Activated CD4-positive, CD25-positive, alpha-beta regulatory T cell (primary cell): ENCODE measurements around the gene ADISSP.

Experiments used
- DNase-seq, 4 experiments: peaks; one replicate each; lab custom pipeline; 2025; lab: John Stamatoyannopoulos, UW

Gene ADISSP

GRCh38 chr20:3738111-3739053 lies 29.2 kb downstream of the ADISSP start:
- DNase-seq: no peak

- no peak for DNase-seq
Measured at GRCh38 chr20:3735768-3736167, 31.8 kb downstream of the ADISSP start.

- DNase-seq: no peak
Measured at GRCh38 chr20:3734111-3734843, 33.3 kb downstream of the ADISSP start.

- DNase-seq: no peak
Measured at GRCh38 chr20:3733119-3733995, 34.2 kb downstream of the ADISSP start.

- no peak for DNase-seq
Measured at GRCh38 chr20:3732327-3733118, 35.0 kb downstream of the ADISSP start, which contains the start of gene HSPA12B. TSS of gene HSPA12B (plus strand) at chr20:3732685. CDS start at chr20:3738675, 5,990 bp downstream.

- DNase-seq: no peak
Measured at GRCh38 chr20:3731944-3732326, 35.6 kb downstream of the ADISSP start.

GRCh38 chr20:3730803-3731672 lies 36.5 kb downstream of the ADISSP start:
- DNase-seq: no peak

GRCh38 chr20:3729811-3730540 lies 37.6 kb downstream of the ADISSP start:
- DNase-seq: no peak

- no peak for DNase-seq
Measured at GRCh38 chr20:3729378-3729777, 38.2 kb downstream of the ADISSP start.

- DNase-seq: no peak
Measured at GRCh38 chr20:3728876-3729275, 38.7 kb downstream of the ADISSP start.

GRCh38 chr20:3728354-3728753 lies 39.2 kb downstream of the ADISSP start:
- DNase-seq: no peak

- DNase-seq: no peak
Measured at GRCh38 chr20:3727401-3728021, 40.0 kb downstream of the ADISSP start.

GRCh38 chr20:3724356-3724755 lies 43.2 kb downstream of the ADISSP start:
- no peak for DNase-seq

GRCh38 chr20:3723284-3723683 lies 44.3 kb downstream of the ADISSP start:
- no peak for DNase-seq

- no peak for DNase-seq
Measured at GRCh38 chr20:3721912-3722311, 45.6 kb downstream of the ADISSP start.

GRCh38 chr20:3720626-3721025 lies 46.9 kb downstream of the ADISSP start:
- no peak for DNase-seq

- no peak for DNase-seq
Measured at GRCh38 chr20:3720068-3720467, 47.5 kb downstream of the ADISSP start.

GRCh38 chr20:3719046-3719445 lies 48.5 kb downstream of the ADISSP start:
- DNase-seq: no peak

GRCh38 chr20:3716195-3716834 lies 51.2 kb downstream of the ADISSP start:
- DNase-seq: no peak
